Measurements from ENCODE around the gene CUEDC2.

Gene CUEDC2

GRCh38 chr10:102401735-102402511, 30.5 kb downstream of the CUEDC2 start:
- H3K9me3 ChIP-seq, result no peaks in the 10 kb centered on the region
- no peak for DNase-seq
- H3K4me3 ChIP-seq, result no peak overlapping the region
- H3K4me1 ChIP-seq, result peaks cover 5 to 25% (median 13%) of the 10 kb centered on the region in 4 donors
- peaks cover 12 to 43% (median 20%) of the 10 kb centered on the region in 3 donors for H3K36me3 ChIP-seq
- intact Hi-C loops (cut with DNase I; ENCODE audit: low total_unique reads), result loop anchor here (5.0 kb wide), 2 partner anchors 75 to 230 kb away; no protein-coding TSS in a partner anchor
- H3K27me3 ChIP-seq, result peaks cover 0 to 10% of the 10 kb centered on the region in 2 donors
- H3K27ac ChIP-seq, result no peak overlapping the region
- TF ChIP-seq, protein P1, sequence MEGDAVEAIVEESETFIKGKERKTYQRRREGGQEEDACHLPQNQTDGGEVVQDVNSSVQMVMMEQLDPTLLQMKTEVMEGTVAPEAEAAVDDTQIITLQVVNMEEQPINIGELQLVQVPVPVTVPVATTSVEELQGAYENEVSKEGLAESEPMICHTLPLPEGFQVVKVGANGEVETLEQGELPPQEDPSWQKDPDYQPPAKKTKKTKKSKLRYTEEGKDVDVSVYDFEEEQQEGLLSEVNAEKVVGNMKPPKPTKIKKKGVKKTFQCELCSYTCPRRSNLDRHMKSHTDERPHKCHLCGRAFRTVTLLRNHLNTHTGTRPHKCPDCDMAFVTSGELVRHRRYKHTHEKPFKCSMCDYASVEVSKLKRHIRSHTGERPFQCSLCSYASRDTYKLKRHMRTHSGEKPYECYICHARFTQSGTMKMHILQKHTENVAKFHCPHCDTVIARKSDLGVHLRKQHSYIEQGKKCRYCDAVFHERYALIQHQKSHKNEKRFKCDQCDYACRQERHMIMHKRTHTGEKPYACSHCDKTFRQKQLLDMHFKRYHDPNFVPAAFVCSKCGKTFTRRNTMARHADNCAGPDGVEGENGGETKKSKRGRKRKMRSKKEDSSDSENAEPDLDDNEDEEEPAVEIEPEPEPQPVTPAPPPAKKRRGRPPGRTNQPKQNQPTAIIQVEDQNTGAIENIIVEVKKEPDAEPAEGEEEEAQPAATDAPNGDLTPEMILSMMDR (IDR thresholded peaks at IDR 0.05), result no peak

DNA sequence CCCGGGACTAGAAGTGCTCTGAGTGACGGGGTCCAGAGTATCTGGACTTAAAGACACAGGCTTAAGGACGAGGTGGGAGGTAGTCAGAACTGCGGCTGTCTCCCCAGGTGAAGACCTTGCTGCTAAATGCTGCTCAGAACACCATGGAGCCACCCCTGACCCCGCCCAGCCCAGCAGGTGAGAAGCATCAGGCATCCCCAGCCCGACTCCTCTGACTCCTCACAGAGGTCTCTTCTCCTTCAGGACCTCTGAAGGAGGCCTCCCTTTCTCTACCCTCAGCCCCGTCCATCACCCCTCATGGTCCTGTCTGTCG, 31.1 kb downstream of the CUEDC2 start:
- no peaks in the 10 kb centered on the region for H3K9me3 ChIP-seq
- peaks cover 12 to 43% (median 20%) of the 10 kb centered on the region in 3 donors for H3K36me3 ChIP-seq
- H3K27ac ChIP-seq, result no peak overlapping the region
- TF ChIP-seq, protein P1 (IDR thresholded peaks at IDR 0.05), result no peak
- intact Hi-C loops (cut with DNase I; ENCODE audit: low total_unique reads), result loop anchor here (5.0 kb wide), 2 partner anchors 76 to 229 kb away; no protein-coding TSS in a partner anchor
- peaks cover 0 to 7% of the 10 kb centered on the region in 2 donors for H3K27me3 ChIP-seq
- H3K4me3 ChIP-seq, result no peak overlapping the region
- DNase-seq, result no peak
- peaks cover 5 to 32% (median 19%) of the 10 kb centered on the region in 4 donors for H3K4me1 ChIP-seq

GRCh38 chr10:102400598-102401341, 31.6 kb downstream of the CUEDC2 start:
- H3K36me3 ChIP-seq, result peaks cover 12 to 43% (median 20%) of the 10 kb centered on the region in 3 donors
- TF ChIP-seq, protein P1 (IDR thresholded peaks at IDR 0.05), result no peak
- peaks cover 0 to 3% of the 10 kb centered on the region in 2 donors for H3K27me3 ChIP-seq
- no peak overlapping the region for H3K27ac ChIP-seq
- no peak overlapping the region for H3K4me3 ChIP-seq
- no peaks in the 10 kb centered on the region for H3K9me3 ChIP-seq
- H3K4me1 ChIP-seq, result peaks cover 5 to 37% (median 24%) of the 10 kb centered on the region in 4 donors
- DNase-seq, result no peak
- intact Hi-C loops (cut with DNase I; ENCODE audit: low total_unique reads), result loop anchor here (5.0 kb wide), 2 partner anchors 77 to 228 kb away; no protein-coding TSS in a partner anchor

- no peak for DNase-seq
- H3K4me1 ChIP-seq, result peaks cover 5 to 38% (median 24%) of the 10 kb centered on the region in 4 donors
- intact Hi-C loops (cut with DNase I; ENCODE audit: low total_unique reads), result loop anchor here (5.0 kb wide), 2 partner anchors 77 to 228 kb away; no protein-coding TSS in a partner anchor
- TF ChIP-seq, protein P1 (IDR thresholded peaks at IDR 0.05), result no peak
- H3K4me3 ChIP-seq, result peak overlapping the region in 1 of 2 donors; percentile 64
- H3K36me3 ChIP-seq, result peaks cover 12 to 43% (median 20%) of the 10 kb centered on the region in 3 donors
- peak overlapping the region; percentile 71 to 89 for H3K27ac ChIP-seq
- H3K9me3 ChIP-seq, result no peaks in the 10 kb centered on the region
- no peaks in the 10 kb centered on the region for H3K27me3 ChIP-seq
Observed at GRCh38 chr10:102400076-102400475, 32.3 kb downstream of the CUEDC2 start.

- DNase-seq, result peak; percentile 86 to 93
- peak overlapping the region; percentile 71 to 89 for H3K27ac ChIP-seq
- no peaks in the 10 kb centered on the region for H3K9me3 ChIP-seq
- peaks cover 12 to 43% (median 20%) of the 10 kb centered on the region in 3 donors for H3K36me3 ChIP-seq
- no peaks in the 10 kb centered on the region for H3K27me3 ChIP-seq
- peak overlapping the region; percentile 57 to 64 for H3K4me3 ChIP-seq
- H3K4me1 ChIP-seq, result peaks cover 5 to 41% (median 24%) of the 10 kb centered on the region in 4 donors
- intact Hi-C loops (cut with DNase I; ENCODE audit: low total_unique reads), result loop anchor here (1.0 to 5.0 kb wide), 3 partner anchors 22 to 227 kb away; no protein-coding TSS in a partner anchor
- TF ChIP-seq, protein P1 (IDR thresholded peaks at IDR 0.05), result peak; percentile 94 to 95
Observed at GRCh38 chr10:102399217-102400021, 33.0 kb downstream of the CUEDC2 start.

All from tibial artery (tissue), 4 donors.